Sigmoid colon (tissue), 4 donors: ENCODE data around the gene AQR.

Experiments
- EP300 ChIP-seq, 4 donors: sonication (generic); formaldehyde crosslinking; IDR thresholded peaks; one replicate each; pipeline ENCODE4 v1.6.1; 2017; ENCODE audit warnings: antibody characterized with exemption in 4 of 4
- POLR2A ChIP-seq, 2 donors: fragments of 450-650 bp; IDR thresholded peaks; one replicate each; pipeline ENCODE4 v1.6.1; 2016; ENCODE audit warnings: antibody characterized with exemption in 2 of 2, mild to moderate bottlenecking in 2 of 2, moderate library complexity in 2 of 2
- POLR2AphosphoS5 ChIP-seq, 4 donors: sonication (generic); formaldehyde crosslinking; IDR thresholded peaks; one replicate each; pipeline ENCODE4 v1.6.1; 2017; ENCODE audit warnings: antibody characterized with exemption in 4 of 4
- TF ChIP-seq, protein P1 (sequence below), 4 experiments: fragments of 450-650 bp in 3 of 4; fragments of 200-600 bp in 1 of 4; IDR thresholded peaks; one replicate each; pipeline ENCODE4 v1.5.1; 2016 to 2019; ENCODE audit warnings: antibody characterized with exemption in 4 of 4, mild to moderate bottlenecking in 3 of 4, moderate library complexity in 2 of 4

GRCh38 chr15:34993412-34993811 is 23.9 kb upstream of the AQR start:
- TF ChIP-seq POLR2A (IDR thresholded peaks at IDR 0.05) = no peak
- TF ChIP-seq, protein P1, sequence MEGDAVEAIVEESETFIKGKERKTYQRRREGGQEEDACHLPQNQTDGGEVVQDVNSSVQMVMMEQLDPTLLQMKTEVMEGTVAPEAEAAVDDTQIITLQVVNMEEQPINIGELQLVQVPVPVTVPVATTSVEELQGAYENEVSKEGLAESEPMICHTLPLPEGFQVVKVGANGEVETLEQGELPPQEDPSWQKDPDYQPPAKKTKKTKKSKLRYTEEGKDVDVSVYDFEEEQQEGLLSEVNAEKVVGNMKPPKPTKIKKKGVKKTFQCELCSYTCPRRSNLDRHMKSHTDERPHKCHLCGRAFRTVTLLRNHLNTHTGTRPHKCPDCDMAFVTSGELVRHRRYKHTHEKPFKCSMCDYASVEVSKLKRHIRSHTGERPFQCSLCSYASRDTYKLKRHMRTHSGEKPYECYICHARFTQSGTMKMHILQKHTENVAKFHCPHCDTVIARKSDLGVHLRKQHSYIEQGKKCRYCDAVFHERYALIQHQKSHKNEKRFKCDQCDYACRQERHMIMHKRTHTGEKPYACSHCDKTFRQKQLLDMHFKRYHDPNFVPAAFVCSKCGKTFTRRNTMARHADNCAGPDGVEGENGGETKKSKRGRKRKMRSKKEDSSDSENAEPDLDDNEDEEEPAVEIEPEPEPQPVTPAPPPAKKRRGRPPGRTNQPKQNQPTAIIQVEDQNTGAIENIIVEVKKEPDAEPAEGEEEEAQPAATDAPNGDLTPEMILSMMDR (IDR thresholded peaks at IDR 0.05) = no peak
- TF ChIP-seq EP300 (IDR thresholded peaks at IDR 0.05) = no peak
- no peak for TF ChIP-seq POLR2AphosphoS5 (IDR thresholded peaks at IDR 0.05)
